ENCODE results near the gene MTERF4.
A peak's percentile ranks its signal among the peaks of the same experiment; 100 is the strongest.

MTERF4 gene, protein sequence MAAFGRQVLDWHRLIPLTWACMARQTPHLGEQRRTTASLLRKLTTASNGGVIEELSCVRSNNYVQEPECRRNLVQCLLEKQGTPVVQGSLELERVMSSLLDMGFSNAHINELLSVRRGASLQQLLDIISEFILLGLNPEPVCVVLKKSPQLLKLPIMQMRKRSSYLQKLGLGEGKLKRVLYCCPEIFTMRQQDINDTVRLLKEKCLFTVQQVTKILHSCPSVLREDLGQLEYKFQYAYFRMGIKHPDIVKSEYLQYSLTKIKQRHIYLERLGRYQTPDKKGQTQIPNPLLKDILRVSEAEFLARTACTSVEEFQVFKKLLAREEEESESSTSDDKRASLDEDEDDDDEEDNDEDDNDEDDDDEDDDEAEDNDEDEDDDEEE

DNA sequence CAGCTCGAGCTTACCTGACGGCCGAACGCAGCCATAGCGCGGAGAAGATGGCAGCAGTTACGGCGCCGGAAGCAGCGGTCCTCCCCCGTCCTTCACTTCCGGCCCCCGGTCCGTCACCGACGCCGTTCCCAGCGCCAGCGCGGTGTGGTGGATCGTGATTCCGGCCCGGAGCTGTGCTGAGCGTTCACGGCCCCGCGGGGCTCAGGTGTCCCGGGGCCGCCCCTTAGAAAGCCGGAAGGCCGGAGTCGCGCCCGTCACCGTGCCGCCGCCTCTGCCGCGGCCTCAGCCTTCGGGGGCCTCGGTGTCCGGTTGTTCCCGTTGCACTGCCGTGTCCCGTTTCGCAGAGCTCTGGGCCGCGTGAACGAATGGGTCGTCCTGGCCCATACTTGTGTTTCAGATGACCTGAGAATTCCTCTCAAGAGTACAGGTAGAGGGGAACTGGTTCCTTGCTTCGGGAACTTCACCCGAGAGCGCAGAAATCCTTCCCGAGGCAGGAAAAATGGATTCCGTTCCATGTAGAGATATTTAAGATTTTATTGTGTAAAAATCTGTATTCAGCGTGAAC, at the start of gene MTERF4:
Gene MTERF4 (minus strand): TSS at position 49 of the 565 bp plus-strand sequence. CDS start 14 bp downstream, at position 35.
- peak; percentile 73 to 87 (median 83) for DNase-seq (ENCODE audit: low read depth in 2 of 3, low spot score in 2 of 3)

DNA sequence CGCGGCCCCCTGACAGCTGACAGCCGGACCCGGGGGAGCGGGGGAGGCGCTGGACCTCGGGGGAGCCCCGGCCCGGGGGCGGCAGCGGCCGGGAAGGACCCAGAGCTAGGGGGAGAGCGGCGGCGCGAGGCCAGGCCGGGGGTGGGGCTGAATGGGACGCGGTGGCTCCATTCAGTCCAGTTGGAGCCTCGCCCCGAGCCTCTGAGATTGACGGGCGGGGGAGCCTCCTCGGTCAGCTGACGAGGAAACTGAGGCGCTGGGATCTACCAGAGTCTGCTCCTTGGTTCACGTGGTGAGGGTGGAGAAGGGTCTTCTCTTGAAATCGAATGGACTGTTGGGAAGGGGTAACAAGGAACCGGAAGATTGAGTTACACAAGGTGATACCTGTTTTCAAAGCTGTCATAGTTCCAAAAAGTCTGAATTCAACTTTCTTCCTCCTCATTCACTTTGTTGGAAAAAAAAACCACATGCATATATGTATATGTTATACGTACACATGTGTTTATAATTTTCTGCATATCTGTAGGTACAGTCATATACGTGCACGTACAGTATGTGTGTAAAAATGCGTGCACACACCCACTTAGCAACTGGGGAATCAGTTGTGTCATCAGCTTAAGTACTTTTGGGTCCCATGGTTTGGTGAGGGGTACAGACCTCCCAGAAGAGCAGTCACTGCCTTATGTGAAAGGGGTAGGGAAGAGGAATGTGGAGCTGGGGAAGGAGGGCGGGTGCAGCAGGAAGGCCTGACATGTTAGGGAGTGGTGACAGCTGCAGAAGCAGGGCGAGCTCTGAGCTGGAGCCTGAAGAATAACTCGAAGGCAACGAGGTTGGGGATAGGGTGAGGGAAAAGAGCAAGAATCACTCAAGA, 48.8 kb upstream of the MTERF4 start:
- no peak for DNase-seq (ENCODE audit: low read depth in 2 of 3, low spot score in 2 of 3)

DNA sequence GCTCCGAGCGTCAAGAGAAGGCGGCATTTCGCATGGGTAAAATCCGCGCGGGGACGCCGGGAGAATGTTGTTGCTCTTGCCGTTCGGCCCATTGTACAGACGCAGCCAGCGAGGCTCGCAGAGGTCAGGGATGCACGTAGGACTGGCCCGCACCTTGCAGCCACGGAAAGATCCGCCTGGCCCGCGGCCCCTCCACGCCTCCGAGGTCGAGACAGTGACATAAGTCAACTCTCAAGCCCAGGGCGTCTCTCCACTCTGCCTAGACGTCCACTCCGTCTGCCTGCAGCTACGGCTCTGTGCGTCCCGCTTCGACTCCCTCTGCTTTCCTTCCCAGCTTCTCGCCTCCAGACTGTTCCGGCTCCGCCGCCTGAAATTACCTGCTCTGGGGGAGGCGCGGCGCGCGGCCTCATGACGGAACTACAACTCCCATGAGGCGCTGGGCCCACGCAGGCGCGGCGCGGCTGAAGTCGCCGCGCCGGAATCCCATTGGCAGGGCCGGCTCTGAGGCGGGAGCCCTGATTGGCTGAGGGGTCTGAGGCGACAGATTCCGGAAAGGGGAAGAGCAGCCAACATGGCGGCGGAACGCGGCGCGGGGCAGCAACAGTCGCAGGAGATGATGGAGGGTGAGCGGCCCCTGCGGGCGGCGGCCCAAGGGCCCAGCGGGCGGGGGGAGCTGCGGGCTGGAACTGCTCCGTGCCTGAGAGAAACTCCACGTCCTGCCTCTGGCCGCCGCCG, 48.0 kb upstream of the MTERF4 start, which contains the start of gene PPP1R7:
Gene PPP1R7 (plus strand): TSS at position 543 of the 735 bp plus-strand sequence. CDS start 29 bp downstream, at position 572.
- DNase-seq (ENCODE audit: low read depth in 2 of 3, low spot score in 2 of 3): peak; percentile 82 to 93 (median 83)

DNA sequence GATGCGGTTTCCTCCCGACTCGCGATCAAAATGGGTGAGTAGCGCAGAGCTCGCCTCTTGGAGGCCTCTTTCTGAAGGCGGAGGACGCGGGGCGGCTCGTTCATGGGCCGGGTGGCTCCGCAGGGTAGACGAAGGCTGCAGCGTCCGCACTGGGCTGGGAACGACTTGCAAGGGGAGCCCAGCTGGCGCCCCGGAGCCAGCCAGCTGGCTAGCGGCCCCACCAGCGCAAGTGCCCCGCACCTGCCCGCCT, 47.5 kb upstream of the MTERF4 start:
- no peak for DNase-seq (ENCODE audit: low read depth in 2 of 3, low spot score in 2 of 3)

DNA sequence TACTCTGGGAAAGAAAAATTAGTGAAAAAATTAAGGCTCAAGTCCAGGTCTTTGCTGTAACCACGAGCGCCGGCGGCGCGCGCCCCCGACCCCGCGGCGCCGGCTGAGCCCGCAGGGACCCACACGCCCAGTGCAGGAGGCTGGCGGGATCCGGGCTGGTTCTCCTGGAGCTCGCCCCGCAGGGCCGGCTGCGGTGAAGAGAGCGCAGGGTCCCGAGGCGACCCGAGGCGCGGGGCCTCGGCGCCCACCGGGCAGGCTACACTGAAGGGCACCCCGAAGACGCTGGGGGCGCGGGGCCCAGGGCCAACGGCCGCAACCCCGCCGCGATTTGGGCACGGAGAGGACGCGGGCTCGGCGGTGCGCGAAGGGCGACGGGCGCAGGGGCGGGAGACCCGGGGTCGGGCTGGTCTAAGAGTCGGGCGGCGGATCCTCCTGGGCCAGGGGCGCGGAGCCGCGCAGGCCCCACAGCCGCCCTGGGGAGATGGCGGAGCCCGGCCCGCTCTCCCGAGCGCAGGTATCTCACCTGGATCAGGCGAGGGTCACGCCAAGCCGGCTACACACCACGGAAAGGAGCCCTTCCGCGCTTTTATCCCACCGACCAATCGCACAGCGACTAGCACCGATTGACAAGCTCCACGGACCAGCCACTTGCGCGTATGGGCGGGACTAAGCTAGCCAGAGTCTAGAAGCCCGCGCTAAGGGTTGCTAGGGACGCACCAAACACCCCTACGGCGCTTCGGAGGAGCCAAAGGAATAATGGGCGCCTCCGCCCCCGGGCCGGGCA, 47.0 kb upstream of the MTERF4 start, which contains the start of gene PASK:
Gene PASK (minus strand): TSS at position 582 of the 784 bp plus-strand sequence. CDS start 6,440 bp downstream, outside the sequence.
- peak; percentile 71 to 88 (median 80) for DNase-seq (ENCODE audit: low read depth in 2 of 3, low spot score in 2 of 3)

DNA sequence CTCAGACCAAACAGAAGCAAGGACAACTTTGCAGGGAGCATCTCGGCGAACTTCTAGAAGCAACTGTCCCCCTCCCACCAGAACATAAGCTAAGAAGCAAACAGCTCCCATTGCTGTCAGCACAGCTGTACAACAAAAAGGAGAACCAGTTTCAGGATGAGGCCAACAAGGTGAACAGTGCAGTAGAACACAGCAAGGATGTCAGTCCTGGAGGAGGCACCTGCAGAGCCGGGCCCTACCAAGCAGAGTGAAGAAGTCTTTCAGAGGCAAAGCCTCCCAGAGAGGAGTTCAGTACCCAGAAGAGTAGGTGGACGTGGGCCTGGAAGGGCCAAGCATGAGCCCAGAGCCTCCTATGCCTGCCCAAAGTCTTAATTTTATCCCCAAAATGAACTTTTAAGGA, 46.2 kb upstream of the MTERF4 start:
- no peak for DNase-seq (ENCODE audit: low read depth in 2 of 3, low spot score in 2 of 3)

DNA sequence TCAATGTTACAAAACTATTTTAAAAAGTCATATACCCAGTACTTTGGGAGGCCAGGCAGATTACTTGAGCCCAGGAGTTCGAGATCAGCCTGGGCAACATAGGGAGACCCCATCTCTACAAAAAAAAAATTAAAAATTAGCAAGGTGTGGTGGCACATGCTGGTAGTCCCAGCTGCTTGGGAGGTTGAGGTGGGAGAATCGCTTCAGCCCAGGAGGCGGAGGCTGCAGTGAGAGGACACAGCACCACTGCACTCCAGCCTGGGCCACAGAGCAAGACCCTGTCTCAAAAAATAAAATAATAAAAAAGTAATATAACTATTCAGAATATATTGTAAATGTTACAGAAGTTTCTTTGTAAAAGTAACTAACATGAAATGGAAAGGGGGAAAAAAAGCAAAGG, 45.2 kb upstream of the MTERF4 start:
- DNase-seq (ENCODE audit: low read depth in 2 of 3, low spot score in 2 of 3): no peak

DNA sequence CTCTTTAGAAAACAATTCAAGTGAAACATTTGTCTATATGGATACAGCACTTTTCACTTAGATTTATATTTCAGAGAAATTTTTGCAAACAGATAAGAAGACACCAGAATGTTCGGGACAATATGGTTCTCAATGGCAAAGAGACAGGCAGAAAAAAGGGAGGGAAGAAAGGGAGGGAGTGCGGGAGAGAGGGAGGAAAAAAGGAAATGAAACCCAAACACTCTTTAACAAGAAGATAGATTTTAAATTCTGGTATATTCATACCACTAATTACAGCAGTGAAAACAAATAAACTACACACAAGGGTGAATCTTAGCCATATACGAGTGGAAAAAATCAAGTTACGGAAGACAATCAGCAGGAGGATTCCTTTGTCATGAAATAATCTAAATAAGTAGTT, 44.2 kb upstream of the MTERF4 start:
- no peak for DNase-seq (ENCODE audit: low read depth in 2 of 3, low spot score in 2 of 3)

DNA sequence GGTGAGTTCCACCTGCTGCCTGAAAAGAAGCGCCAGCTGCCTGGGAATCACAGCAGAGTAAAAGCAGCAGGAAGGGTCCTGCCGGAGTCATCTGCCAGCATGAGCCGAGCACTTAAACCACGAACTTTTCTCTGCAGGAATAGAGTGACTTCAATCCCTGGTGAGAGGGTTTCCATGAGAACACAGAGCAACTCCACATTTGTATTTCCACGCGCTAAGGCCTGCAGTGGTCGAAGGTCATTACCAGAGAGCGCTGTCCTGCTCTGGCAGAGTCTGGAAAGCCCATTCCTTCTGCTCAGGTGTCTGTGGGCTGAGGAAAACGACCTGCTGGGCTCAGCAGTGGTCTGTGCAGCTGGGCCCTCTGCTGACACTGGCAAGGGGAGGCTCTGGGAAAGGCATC, 40.5 kb upstream of the MTERF4 start:
- no peak for DNase-seq (ENCODE audit: low read depth in 2 of 3, low spot score in 2 of 3)

DNA sequence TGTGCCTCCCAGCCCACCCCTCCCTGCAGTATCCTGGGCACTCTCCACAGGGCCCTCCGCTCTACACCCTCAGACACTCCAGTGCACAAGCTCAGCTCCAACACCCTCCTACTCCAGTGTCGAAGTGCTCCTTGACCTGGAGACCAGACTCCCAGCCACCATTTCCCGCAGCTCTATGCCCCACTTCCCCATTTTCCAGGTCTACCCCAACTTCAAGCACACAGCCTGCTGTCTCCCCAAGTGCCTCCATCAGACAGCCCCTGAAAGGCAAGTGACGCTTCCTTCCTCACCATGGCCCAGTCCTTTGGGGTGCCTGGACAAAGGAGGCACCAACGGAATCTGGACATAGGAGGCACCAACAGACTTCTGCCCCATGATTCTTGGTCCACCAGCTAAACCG, 40.0 kb upstream of the MTERF4 start:
- DNase-seq (ENCODE audit: low read depth in 2 of 3, low spot score in 2 of 3): no peak

DNA sequence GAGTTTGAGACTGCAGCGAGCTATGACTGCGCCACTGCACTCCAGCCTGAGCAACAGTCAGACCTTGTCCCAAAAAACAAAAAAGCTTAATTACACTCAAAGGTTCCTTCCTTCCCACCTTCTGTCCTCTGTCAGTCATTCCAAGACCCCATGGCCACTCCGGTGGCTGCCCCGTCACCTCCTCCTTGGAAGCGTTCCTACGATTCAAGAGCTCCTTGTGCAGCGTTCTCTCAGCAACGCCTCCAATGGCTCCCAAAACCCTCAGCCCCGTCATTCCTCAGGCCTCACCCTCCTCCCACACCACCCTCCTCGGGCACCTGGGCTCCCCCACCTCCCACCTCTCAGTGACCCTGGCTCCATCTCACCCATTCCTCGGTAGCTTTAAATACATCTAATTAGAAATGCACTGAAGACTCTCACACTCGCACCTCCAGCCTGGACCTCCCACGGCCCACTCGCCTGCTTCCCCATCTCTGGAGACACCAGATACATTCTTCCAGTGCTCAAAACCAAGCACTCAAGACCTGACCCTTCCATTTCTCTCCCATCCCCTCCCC, 39.2 kb upstream of the MTERF4 start:
- DNase-seq (ENCODE audit: low read depth in 2 of 3, low spot score in 2 of 3): no peak

DNA sequence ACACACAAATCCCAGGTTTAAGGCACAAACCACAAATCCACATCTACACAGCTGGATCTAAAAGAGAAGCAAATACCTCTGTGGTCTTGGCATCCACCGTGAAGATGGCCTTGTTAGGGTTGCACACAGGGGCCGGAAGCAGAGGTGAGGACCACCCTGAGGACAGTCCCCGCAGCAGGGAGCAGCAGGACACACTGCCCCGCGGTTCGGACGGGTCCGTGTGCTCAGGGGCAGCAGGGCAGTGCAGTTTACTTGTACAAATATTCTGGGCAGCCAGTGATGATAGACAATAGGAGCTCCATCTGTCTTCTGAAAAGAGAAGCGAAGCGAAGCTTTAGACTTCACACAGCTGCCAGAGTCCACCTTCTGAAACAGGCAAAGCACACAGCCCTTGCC, 38.4 kb upstream of the MTERF4 start:
- DNase-seq (ENCODE audit: low read depth in 2 of 3, low spot score in 2 of 3): no peak

DNA sequence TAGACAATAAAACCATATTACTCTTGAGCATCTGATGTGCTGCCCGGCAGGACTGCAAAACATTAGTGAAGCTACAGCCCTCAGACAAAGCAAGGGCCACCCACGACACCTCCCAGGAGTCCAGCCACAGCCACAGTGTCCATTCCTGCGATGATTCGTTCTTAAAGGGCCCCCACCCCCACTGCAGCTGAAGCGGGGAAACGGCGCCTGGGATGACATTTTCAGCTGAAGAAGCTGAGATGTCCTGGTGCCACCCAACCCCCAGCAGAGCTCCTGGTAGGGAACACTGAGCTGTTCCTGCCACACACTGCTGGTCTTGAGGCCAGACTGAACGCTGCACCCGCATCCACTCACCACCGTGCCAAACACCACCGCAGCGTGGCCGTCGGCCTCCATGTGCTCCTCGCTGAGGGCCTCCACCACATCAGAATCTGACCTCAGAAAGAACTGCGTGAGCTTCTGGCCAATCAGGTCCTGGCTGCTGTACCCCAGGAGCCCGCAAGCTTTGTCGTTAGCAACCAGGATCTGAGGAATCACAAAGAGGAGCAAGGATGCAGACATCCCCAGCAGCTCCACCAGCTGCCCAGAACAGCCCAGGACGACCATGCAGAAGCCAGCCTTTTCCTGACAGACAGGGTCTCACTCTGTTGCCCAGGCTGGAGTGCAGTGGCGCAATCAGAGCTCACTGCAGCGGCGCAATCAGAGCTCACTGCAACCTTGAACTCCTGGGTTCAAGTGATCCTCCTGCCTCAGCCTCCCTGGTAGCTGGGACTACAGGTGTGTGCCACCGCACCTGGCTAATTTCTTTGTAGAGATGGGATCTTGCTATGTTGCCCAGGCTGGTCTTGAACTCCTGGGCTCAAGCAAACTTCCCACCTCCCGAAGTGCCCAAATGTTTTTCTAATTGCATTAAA, 37.7 kb upstream of the MTERF4 start:
- no peak for DNase-seq (ENCODE audit: low read depth in 2 of 3, low spot score in 2 of 3)

DNA sequence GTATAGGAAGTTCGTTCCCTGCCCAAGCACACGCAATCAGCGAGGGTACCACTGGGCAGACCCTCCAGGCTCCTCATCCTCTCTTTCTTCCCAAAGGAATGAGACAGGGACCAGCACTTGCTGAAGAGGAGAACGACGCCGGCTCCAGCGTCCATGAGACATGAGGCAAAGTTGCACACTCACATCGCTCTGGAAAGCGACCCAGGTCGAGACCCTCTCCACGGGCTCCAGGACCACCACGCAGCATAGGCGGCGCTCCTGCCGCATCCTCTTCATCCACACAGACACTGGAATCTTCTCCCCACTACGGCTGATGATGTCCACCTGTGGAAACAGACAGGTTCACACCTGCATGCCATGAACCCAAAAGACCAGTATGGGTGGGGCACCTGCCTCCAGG, 36.4 kb upstream of the MTERF4 start:
- no peak for DNase-seq (ENCODE audit: low read depth in 2 of 3, low spot score in 2 of 3)

DNA sequence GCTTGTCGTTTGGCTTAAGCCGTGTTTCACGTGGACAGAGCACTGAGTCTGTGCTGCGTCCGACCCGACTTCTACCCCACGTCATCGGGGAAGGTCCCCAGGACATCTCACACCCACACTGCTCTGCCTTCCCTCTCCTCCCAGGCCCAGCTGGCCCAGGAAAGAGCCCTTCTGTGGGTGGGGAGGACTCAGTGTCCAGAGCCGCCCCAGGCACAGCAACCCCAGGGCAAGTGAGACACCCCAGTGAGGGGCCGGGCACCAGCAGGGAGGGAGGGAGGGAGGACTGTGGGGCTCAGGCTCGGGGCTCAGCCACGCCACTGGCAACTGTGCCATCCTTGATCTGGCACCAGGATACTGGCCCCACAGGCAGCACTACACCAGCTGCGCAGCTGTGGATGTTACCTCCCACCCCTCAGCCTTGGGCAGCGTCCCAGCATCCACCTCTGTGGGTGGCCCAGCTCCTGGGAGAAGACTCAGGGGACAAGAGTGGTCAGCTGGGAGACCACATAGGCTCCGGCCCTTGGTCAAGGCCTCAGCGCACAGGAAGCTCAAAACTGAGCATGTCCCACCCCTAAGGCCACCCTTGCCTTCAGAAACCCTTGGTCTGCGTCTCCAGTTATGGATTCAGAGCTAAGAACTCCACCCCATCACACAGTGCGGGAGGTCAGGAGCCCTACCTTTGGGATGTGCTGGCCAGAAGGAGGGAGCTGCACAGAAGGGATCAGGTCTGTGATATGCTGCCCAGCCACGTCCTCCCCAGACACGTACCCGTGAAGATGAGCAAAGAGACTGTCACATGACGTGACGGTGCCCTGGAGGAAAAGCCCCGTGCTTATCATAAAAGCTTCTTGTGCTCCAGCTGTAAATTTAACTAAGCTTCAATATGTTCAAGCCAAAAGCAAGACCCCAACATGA, 35.4 kb upstream of the MTERF4 start:
- no peak for DNase-seq (ENCODE audit: low read depth in 2 of 3, low spot score in 2 of 3)

DNA sequence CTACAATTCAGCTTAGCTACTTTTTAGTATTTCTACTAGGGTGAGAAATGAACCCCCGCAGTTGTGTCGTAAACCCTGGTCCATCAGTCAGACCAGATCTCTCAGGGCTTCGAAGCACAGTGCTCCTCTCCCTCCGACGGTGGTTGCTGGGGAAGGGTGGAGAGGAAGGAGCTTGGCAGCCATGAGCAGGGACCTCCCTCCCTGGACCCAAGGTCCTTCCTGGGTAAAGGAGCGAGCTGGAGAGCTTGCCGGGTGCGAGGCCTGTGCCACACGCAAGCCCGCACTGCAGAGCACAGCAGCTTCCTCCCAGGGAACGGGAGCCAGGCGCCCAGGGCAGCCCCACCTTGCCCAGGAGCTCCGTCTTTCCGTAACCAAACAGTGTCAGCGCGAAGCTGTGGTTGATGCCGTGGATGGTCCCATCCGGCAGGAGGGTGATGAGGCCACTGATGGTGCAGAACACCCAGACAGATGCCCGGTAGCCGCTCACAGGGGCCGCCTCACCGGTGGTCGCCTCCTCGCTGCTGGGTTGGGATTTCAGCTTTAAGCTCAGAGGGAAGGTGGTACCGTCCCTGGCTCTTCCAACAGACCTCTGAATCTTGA, 34.7 kb upstream of the MTERF4 start:
- DNase-seq (ENCODE audit: low read depth in 2 of 3, low spot score in 2 of 3): no peak

DNA sequence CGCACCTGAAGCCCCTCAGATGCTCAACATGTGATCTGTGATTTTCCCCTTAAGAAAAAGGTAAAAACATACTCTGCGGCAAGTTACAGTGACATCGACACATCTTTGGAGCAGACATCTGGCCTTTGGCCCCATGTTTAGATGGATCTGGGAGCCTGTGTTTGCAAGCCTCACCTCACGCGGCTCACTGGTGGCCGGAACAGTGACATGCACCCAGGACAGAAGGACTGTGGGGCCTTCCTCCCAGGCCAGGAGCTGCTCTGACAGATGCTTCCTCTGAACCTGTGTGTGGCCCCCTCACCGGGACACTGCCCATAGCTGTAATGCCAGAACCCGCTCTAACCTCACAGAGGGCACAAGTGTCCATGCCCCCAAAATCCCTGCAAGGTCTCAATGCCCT, 34.1 kb upstream of the MTERF4 start:
- no peak for DNase-seq (ENCODE audit: low read depth in 2 of 3, low spot score in 2 of 3)

DNA sequence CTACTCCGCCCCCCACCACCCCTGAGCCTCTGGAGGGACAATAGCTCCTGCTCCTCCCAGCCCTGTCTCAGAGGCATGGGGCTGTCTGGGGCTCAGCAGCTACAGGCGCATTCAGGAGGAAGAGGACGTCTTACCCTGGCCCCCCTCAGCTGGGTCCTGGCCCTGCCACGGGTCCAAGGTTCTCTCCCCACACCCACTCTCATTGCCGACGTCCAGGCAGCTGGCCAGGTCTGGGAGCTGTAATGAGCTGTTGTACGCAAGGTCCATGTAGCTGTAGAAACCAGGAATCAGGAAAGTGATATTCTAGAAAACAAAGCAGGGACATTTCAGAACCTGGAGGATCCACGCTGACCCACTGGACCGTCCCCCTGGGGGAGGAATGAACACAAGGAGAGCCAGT, 33.6 kb upstream of the MTERF4 start:
- DNase-seq (ENCODE audit: low read depth in 2 of 3, low spot score in 2 of 3): no peak

Data from activated CD8-positive, alpha-beta memory T cell treated with anti-CD3 and anti-CD28 coated beads for 48 hours (primary cell).